Uterus (tissue), 4 donors: ENCODE data around the gene ANXA7. TPM values are rescaled to one million over a fixed set of nuclear protein-coding genes. Genes with fewer than 3 reads are reported as not detected.

Experiments
- DNase-seq, 2 donors: peaks; one replicate each; pipeline ENCODE4 v3.0.0-alpha.2; 2019 to 2020
- H3K27ac ChIP-seq, 2 donors: fragments of 200-600 bp; sonication (generic); 1 replicate in 1 of 2; 2 replicates in 1 of 2; pipeline ENCODE4 v1.5.1; 2016 to 2018
- H3K27me3 ChIP-seq, 2 donors: fragments of 200-600 bp; sonication (generic); one replicate each; pipeline ENCODE4 v1.5.1; 2018 to 2019; ENCODE audit warnings: control low read depth in 1 of 2
- H3K36me3 ChIP-seq, 2 donors: fragments of 200-600 bp; sonication (generic); one replicate each; pipeline ENCODE4 v1.5.1; 2019; ENCODE audit warnings: control low read depth in 1 of 2
- H3K4me1 ChIP-seq, 2 donors: fragments of 200-600 bp; sonication (generic); one replicate each; pipeline ENCODE4 v1.5.1; 2018 to 2019; ENCODE audit warnings: control low read depth in 1 of 2
- H3K4me3 ChIP-seq, 2 donors: fragments of 200-600 bp; sonication (generic); 1 replicate in 1 of 2; 2 replicates in 1 of 2; pipeline ENCODE4 v1.5.1; 2018 to 2019; ENCODE audit warnings: mild to moderate bottlenecking in 1 of 2
- H3K9me3 ChIP-seq, 2 donors: fragments of 200-600 bp; sonication (generic); one replicate each; pipeline ENCODE4 v1.5.1; 2019; ENCODE audit warnings: control low read depth in 1 of 2
- POLR2A ChIP-seq, 2 donors: fragments of 450-650 bp; IDR thresholded peaks; one replicate each; pipeline ENCODE4 v1.6.1; 2016; ENCODE audit warnings: antibody characterized with exemption in 2 of 2, mild to moderate bottlenecking in 1 of 2, moderate library complexity in 1 of 2
- intact Hi-C: fragments of 100-400 bp; cut with DNase I; formaldehyde crosslinking; loops from one replicate; pipeline ENCODE4 v1.15.1; 2023; ENCODE audit warnings: low total_unique reads
- total RNA-seq, 4 donors: library from RNA; depleted of rRNA in 3 of 4; stranded (reverse); fragments of >200 nt in 3 of 4; gene quantifications; one replicate each; pipeline versions ENCODE4 v1.1.0 to v1.2.4, GENCODE V29; 2014 to 2023
- TF ChIP-seq, protein P1 (sequence below), 4 experiments: fragments of 200-600 bp in 2 of 4; fragments of 450-650 bp in 2 of 4; sonication (generic) in 2 of 4; IDR thresholded peaks; one replicate each; pipeline ENCODE4 v1.5.1; 2016 to 2019; ENCODE audit warnings: antibody characterized with exemption in 4 of 4, mild to moderate bottlenecking in 2 of 4, moderate library complexity in 1 of 4
- donor health status: DM: yes; HTN: yes; CAD: no.

The ANXA7 gene
- total RNA-seq, result 100 to 1,000 TPM in 1 of 4 donors, 10 to 100 TPM in 3; 42.3 to 106 (median 65.6) TPM

DNA sequence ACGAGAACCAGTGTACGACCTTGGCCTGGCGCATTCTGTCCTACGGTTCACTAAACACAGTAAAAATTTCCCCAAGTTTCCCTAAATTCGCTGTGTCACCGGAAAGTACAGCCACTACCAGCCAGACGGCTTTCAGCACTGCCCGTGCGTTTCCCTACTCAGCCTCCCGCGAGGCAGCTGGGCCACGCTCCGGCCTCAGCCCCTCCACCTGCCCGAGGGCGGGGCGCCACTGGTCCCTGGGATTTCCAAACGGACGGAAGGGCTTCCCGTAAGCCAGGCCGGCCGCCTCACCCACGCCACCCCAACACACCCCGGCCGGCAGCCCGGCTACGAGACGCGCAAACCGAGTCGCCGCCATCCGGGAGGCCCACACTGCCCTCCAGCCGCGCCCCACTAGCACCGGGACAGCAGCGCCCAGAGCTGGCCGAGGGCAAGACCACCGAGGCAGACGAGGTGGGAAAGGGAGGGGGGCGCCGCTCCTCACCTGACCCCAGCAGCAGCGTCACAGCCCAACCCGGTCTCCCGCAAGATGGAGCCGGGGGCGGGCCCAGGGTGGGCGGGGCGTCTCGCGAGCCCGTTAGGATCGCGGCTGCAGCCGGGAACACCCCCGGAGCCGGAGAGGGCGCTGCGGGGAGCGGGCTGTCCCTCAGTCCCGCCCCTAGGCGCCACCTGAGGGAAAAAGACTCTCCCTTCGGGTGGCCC, at the start of gene ANXA7:
ANXA7 (minus strand) TSS at position 531 of the 702 bp plus-strand sequence. CDS start 13,202 bp downstream, outside the sequence.
- Histone ChIP-seq H3K4me1 (peaks cover 0 to 7% of the 10 kb centered on the region in 2 donors), H3K27ac (peak within 1 kb of the TSS; percentile 93 to 94), H3K4me3 (peak within 1 kb of the TSS; percentile 70 to 89), H3K9me3 (no peaks in the 10 kb centered on the region), H3K36me3 (no peaks in the 10 kb centered on the region), H3K27me3 (no peaks in the 10 kb centered on the region)
- TF ChIP-seq POLR2A (IDR thresholded peaks at IDR 0.05), result peak; percentile 55 to 89
- TF ChIP-seq, protein P1, sequence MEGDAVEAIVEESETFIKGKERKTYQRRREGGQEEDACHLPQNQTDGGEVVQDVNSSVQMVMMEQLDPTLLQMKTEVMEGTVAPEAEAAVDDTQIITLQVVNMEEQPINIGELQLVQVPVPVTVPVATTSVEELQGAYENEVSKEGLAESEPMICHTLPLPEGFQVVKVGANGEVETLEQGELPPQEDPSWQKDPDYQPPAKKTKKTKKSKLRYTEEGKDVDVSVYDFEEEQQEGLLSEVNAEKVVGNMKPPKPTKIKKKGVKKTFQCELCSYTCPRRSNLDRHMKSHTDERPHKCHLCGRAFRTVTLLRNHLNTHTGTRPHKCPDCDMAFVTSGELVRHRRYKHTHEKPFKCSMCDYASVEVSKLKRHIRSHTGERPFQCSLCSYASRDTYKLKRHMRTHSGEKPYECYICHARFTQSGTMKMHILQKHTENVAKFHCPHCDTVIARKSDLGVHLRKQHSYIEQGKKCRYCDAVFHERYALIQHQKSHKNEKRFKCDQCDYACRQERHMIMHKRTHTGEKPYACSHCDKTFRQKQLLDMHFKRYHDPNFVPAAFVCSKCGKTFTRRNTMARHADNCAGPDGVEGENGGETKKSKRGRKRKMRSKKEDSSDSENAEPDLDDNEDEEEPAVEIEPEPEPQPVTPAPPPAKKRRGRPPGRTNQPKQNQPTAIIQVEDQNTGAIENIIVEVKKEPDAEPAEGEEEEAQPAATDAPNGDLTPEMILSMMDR (IDR thresholded peaks at IDR 0.05), result peak; percentile 29 to 54 (median 38)
- DNase-seq, result peak; percentile 92 to 93
- intact Hi-C loops, result no loop called here

DNA sequence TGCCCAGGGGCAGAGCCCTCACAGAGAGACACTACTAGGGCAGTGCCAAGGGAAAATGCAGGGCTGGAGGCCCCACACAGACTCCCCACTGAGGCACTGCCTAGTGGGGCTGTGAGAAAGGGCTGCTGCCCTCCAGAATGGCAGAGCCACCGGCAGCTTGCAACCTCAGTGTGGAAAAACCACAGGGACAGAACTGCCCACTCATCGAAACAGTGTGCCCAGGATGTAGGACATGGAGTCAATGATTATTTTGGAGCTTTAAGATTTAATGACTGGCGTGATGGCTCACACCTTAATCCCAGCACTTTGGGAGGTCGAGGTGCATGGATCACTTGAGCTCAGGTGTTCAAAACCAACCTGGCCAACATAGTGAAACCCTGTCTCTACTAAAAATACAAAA, 47.0 kb upstream of the ANXA7 start:
- no peak overlapping the region for H3K4me3 ChIP-seq
- no peaks in the 10 kb centered on the region for H3K27me3 ChIP-seq
- DNase-seq, result no peak
- no peak for TF ChIP-seq POLR2A (IDR thresholded peaks at IDR 0.05)
- TF ChIP-seq, protein P1 (IDR thresholded peaks at IDR 0.05), result no peak
- intact Hi-C loops, result no loop called here
- H3K27ac ChIP-seq, result no peak overlapping the region
- no peaks in the 10 kb centered on the region for H3K36me3 ChIP-seq
- no peaks in the 10 kb centered on the region for H3K9me3 ChIP-seq
- H3K4me1 ChIP-seq, result no peaks in the 10 kb centered on the region

DNA sequence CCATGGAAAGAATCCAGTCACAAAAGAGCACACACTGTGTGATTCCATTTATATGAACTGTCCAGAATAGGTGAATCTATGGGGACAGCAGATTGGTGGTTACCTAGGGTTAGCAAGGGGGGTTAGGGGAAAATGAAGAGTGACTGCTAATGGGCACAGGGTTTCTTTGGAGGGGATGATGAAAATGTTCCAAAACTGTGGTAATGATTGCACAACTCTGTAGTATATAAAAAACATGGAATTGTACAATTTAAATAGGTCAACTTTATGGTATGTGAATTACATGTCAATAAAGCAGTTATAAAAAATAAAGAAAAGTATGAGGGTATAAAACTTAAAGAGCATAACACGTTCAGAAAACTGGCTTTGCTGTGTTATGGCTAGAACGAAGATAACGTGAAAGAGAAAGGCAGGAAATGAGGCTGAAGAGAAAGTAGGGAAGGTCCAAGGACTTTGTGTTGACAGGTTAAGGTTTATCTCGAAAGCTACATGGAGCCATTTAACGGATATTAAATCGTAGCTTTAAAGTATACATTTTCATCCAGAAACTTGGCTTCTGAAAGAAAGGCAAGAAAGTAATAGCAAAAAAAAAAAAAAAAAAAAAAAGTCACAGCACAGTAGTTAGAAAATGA, 45.9 kb upstream of the ANXA7 start:
- intact Hi-C loops, result no loop called here

DNA sequence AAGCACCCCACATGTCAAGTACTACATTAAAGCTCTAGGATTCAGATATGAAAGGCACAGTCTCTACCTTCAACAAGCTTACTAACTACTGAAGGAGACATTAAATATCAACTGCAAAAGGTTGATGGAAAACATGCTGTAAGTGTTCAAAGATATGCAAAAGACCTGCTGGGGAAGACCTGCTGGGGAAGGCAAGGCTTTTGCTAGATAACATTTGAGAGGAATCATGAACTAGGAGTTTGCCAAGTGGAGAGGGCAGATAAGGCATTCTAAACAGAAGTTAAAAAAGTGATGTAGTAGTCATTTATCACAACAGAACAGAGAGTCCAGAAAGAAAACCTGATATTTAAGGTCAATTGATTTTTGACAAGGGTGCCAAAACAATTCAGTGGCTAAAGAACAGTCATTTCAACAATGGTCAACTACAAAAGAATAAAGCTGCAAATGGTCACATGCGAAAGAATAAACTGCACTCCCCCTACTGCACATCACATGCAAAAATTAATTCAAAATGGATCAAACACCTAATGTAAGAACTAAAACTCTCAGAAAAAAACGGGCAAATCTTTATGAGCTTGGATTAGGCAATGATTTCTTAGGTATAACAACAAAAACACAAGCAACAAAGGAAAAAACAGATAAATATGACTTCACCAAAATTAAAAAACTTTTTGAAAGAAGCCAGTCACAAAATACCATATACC, 42.5 kb upstream of the ANXA7 start:
- no peaks in the 10 kb centered on the region for H3K4me1 ChIP-seq
- H3K36me3 ChIP-seq, result no peaks in the 10 kb centered on the region
- H3K27ac ChIP-seq, result no peak overlapping the region
- H3K27me3 ChIP-seq, result no peaks in the 10 kb centered on the region
- no peak overlapping the region for H3K4me3 ChIP-seq
- TF ChIP-seq POLR2A (IDR thresholded peaks at IDR 0.05), result no peak
- TF ChIP-seq, protein P1 (IDR thresholded peaks at IDR 0.05), result no peak
- no peaks in the 10 kb centered on the region for H3K9me3 ChIP-seq
- DNase-seq, result no peak
- intact Hi-C loops, result no loop called here

More for the DNA sequence above, 45.9 kb upstream of the ANXA7 start:
- TF ChIP-seq, protein P1 (IDR thresholded peaks at IDR 0.05), result no peak
- TF ChIP-seq POLR2A (IDR thresholded peaks at IDR 0.05), result no peak
- Histone ChIP-seq H3K4me1 (no peaks in the 10 kb centered on the region), H3K36me3 (no peaks in the 10 kb centered on the region), H3K27me3 (no peaks in the 10 kb centered on the region), H3K27ac (no peak overlapping the region), H3K4me3 (no peak overlapping the region), H3K9me3 (no peaks in the 10 kb centered on the region)
- DNase-seq, result no peak

DNA sequence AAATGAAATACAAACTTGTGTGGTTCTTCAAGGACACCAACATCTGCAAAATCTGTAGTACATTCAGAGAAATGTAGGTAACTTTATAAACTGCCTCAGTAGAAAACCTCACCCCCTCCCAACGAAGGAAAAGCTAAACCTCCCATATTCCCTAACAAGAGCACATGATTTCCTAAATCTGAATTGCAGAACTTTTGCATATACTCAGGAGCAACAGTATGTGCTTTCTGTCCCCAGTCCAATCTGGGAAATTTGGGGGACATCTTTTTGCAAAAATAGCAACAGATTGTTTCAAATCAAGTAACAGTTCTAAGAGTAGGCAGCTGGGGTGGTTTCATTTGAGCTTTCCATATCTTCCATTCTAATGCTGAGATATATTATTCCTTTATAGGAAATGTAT, 35.3 kb upstream of the ANXA7 start:
- Histone ChIP-seq H3K9me3 (no peaks in the 10 kb centered on the region), H3K36me3 (no peaks in the 10 kb centered on the region), H3K27me3 (no peaks in the 10 kb centered on the region), H3K4me3 (no peak overlapping the region), H3K4me1 (no peaks in the 10 kb centered on the region), H3K27ac (no peak overlapping the region)
- DNase-seq, result no peak
- intact Hi-C loops, result no loop called here
- no peak for TF ChIP-seq POLR2A (IDR thresholded peaks at IDR 0.05)
- TF ChIP-seq, protein P1 (IDR thresholded peaks at IDR 0.05), result no peak
